GM12878 (cell line): ENCODE measurements around the gene RB1.

ENCODE experiments used
- ESRRA ChIP-seq: IDR thresholded peaks from 2 replicates; pipeline ENCODE4 v1.6.1; 2012; ENCODE audit warnings: mild to moderate bottlenecking, low read length, improper control_type of control experiment
- KDM1A ChIP-seq: fragments of 200-600 bp; sonication (generic); IDR thresholded peaks from 2 replicates; pipeline ENCODE4 v1.6.1; 2016; ENCODE audit warnings: borderline replicate concordance
- NRF1 ChIP-seq: conservative IDR thresholded peaks from 2 replicates; pipeline ENCODE4 v1.6.1; 2011; ENCODE audit warnings: mild to moderate bottlenecking, low read depth, low read length, improper control_type of control experiment
- PML ChIP-seq: IDR thresholded peaks from 2 replicates; pipeline ENCODE4 v1.6.1; 2012; ENCODE audit warnings: low read length, inconsistent platforms
- POLR2A ChIP-seq: IDR thresholded peaks from 2 replicates; pipeline ENCODE4 v1.6.1; 2011; ENCODE audit warnings: low read depth, mild to moderate bottlenecking, low read length
- POLR2AphosphoS5 ChIP-seq: IDR thresholded peaks from 2 replicates; pipeline ENCODE4 v1.6.1; 2011; ENCODE audit warnings: mild to moderate bottlenecking, low read length, inconsistent platforms
- RFX5 ChIP-seq: IDR thresholded peaks from 2 replicates; pipeline ENCODE4 v1.6.1; 2011; ENCODE audit warnings: low read depth, low read length, improper control_type of control experiment
- SMC3 ChIP-seq: IDR thresholded peaks from 2 replicates; pipeline ENCODE4 v1.6.1; 2011; ENCODE audit warnings: low read length, improper control_type of control experiment, borderline replicate concordance
- TF ChIP-seq, protein P1 (sequence below), 3 experiments: IDR thresholded peaks in 2 of 3; conservative IDR thresholded peaks in 1 of 3; 2 replicates each; pipeline ENCODE4 v1.5.1; 2011; ENCODE audit warnings: low read depth in 3 of 3, low read length in 3 of 3, mild to moderate bottlenecking in 3 of 3, control low read depth in 2 of 3, moderate library complexity in 2 of 3, inconsistent platforms in 1 of 3, mixed read lengths in 1 of 3; ENCODE audit not compliant: control insufficient read depth in 2 of 3, insufficient read depth in 1 of 3; ENCODE audit errors: extremely low read depth in 1 of 3
- TF ChIP-seq, protein P2 (sequence below): fragments of 150-350 bp; IDR thresholded peaks from 2 replicates; pipeline ENCODE4 v1.6.1; 2016; ENCODE audit warnings: low read depth, low read length

DNA sequence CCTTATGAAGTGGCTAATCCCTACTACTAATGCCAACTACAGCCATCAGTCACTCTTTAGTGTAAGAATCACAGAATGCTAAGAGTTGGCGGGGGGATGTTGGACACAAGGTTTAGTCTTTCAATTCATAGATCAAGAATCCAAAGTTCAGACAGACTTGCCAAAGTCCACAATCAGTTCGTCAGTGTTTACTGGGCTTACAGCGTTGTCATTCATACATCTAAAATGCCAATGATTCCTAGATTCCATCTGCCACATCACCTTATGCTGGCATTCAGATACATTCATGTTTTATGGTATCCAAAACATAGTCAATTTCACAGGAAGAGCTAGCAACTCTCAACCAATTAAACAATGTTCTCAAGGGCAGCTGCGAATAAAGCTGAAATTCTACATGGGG is 211.2 kb downstream of the RB1 start:
- TF ChIP-seq PML (no peak), POLR2AphosphoS5 (no peak), KDM1A (no peak), SMC3 (no peak), NRF1 (no peak), ESRRA (no peak), RFX5 (no peak), POLR2A (no peak)
- TF ChIP-seq, protein P1, sequence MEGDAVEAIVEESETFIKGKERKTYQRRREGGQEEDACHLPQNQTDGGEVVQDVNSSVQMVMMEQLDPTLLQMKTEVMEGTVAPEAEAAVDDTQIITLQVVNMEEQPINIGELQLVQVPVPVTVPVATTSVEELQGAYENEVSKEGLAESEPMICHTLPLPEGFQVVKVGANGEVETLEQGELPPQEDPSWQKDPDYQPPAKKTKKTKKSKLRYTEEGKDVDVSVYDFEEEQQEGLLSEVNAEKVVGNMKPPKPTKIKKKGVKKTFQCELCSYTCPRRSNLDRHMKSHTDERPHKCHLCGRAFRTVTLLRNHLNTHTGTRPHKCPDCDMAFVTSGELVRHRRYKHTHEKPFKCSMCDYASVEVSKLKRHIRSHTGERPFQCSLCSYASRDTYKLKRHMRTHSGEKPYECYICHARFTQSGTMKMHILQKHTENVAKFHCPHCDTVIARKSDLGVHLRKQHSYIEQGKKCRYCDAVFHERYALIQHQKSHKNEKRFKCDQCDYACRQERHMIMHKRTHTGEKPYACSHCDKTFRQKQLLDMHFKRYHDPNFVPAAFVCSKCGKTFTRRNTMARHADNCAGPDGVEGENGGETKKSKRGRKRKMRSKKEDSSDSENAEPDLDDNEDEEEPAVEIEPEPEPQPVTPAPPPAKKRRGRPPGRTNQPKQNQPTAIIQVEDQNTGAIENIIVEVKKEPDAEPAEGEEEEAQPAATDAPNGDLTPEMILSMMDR (IDR thresholded peaks at IDR 0.05 in 2 of 3, conservative IDR thresholded peaks at IDR 0.05 in 1 of 3; ENCODE audit: control insufficient read depth in 2 of 3, extremely low read depth in 1 of 3, insufficient read depth in 1 of 3, low read depth in 3 of 3, low read length in 3 of 3), result no peak
- TF ChIP-seq, protein P2, sequence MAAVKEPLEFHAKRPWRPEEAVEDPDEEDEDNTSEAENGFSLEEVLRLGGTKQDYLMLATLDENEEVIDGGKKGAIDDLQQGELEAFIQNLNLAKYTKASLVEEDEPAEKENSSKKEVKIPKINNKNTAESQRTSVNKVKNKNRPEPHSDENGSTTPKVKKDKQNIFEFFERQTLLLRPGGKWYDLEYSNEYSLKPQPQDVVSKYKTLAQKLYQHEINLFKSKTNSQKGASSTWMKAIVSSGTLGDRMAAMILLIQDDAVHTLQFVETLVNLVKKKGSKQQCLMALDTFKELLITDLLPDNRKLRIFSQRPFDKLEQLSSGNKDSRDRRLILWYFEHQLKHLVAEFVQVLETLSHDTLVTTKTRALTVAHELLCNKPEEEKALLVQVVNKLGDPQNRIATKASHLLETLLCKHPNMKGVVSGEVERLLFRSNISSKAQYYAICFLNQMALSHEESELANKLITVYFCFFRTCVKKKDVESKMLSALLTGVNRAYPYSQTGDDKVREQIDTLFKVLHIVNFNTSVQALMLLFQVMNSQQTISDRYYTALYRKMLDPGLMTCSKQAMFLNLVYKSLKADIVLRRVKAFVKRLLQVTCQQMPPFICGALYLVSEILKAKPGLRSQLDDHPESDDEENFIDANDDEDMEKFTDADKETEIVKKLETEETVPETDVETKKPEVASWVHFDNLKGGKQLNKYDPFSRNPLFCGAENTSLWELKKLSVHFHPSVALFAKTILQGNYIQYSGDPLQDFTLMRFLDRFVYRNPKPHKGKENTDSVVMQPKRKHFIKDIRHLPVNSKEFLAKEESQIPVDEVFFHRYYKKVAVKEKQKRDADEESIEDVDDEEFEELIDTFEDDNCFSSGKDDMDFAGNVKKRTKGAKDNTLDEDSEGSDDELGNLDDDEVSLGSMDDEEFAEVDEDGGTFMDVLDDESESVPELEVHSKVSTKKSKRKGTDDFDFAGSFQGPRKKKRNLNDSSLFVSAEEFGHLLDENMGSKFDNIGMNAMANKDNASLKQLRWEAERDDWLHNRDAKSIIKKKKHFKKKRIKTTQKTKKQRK, result no peak
